HG03432 (cell line): ENCODE data around the gene DDX54.

Experiments
- ATAC-seq: cut with Tn5 transposase; IDR thresholded peaks from one replicate; pipeline ENCODE4 v1.9.1; 2021; ENCODE audit warnings: mild to moderate bottlenecking, moderate library complexity; ENCODE audit not compliant: unreplicated experiment

The DDX54 gene

DNA sequence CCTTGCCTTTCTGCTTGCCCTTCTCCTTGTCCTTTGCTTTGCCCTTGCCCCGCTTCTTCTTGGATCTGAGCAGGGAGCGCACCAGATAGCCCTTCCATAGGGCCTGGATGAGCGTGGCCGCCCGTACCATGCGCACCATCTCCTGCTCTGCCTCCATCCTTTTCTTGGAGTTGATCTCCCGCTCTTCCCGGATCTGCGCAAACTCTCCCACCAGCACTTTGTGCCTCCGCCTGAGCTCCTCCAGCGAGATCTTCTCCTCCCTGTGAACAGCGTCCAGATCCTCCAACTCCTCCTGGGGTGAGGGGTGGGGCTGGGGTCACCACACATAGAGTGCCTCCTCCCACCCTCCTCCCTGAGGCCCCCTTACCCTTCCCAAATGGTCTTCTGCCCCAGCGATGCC, 10.3 kb upstream of the DDX54 start:
- ATAC-seq: no peak

- ATAC-seq: no peak
These were observed 9.7 kb upstream of the DDX54 start for GRCh38 chr12:113194971-113195391.

GRCh38 chr12:113191227-113191626, 5.9 kb upstream of the DDX54 start:
- ATAC-seq: no peak

GRCh38 chr12:113190761-113191160, 5.5 kb upstream of the DDX54 start:
- no peak for ATAC-seq

DNA sequence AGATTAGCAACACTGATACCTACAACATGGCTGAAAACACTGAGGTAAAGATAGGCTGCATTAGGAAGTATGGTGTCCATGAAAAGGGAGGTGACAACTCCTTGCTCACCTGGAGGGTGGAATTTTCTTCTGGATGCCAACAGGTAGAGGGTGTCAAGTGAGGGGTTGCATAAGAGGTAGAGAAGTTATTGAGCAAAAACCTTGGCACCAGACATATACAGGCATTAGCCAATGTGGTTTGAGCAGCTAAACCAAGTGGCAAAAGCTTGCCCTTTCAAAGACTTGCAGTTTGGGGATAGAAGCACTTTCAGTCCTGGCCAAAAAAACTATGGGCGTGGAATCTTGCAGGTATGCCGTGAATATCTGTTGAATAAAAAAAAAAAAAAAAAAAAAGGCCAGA, 4.1 kb upstream of the DDX54 start:
- no peak for ATAC-seq

DNA sequence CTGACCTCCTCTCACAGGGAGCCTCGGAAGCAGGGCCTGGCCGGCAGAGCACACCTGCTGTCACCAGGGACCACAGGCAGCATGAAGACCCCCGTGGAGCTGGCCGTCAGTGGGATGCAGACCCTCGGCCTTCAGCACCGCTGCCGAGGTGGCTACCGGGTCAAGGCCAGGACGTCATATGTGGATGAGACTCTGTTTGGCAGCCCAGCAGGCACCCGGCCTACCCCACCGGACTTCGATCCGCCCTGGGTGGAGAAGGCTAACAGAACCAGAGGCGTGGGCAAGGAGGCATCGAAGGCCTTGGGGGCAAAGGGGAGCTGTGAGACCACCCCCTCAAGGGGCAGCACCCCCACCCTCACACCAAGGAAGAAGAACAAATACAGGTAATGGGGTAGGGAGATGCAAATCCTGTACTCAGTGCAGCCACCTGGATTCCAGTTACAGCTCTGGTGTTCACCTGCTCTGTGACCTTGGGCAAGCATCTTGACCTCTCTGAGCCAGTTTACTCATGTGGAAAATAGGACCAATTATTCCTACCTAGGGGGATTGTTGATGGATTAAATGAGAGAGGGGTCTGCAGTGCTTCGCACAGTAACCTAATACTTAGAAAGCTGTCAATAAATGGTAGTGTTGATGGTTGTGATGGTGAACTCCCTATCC, 1.5 kb upstream of the DDX54 start:
- no peak for ATAC-seq

- no peak for ATAC-seq
These were observed 721 bp upstream of the DDX54 start for GRCh38 chr12:113186033-113186365.

- peak; percentile 86 for ATAC-seq
These were observed 438 bp downstream of the DDX54 start for GRCh38 chr12:113184900-113185179.

DNA sequence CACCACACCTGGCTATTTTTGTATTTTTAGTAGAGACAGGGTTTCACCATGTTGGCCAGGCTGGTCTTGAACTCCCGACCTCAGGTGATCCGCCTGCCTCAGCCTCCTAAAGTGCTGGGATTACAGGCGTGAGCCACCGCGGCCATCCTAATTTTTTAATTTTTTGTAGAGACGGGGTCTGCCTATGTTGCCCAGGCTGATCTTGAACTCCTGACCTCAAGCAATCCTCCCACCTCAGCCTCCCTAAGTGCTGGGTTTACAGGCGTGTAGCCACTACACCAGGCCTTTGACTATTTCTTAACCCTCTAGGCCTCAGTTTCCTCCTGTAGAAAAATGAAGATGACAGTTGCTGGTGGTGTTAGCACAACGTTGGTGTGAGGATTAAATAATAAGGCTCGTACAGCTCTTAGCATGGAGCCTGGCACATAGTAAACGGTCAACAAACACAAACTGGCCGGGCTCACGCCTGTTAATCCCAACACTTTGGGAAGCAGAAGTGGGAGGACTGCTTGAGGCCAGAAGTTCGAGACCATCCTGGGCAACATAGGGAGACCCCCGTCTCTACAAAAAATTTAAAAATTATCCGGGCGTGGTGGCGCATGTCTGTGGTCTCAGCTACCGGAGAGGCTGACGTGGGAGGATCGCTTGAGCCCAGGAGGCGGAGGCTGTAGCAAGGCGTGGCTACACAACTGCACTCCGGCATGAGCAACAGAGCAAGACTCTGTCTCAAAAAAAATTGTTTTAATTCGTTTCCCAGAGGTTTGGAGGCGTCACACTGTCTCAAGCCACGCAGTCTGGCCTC, 979 bp downstream of the DDX54 start:
- ATAC-seq: peak; percentile 49

DNA sequence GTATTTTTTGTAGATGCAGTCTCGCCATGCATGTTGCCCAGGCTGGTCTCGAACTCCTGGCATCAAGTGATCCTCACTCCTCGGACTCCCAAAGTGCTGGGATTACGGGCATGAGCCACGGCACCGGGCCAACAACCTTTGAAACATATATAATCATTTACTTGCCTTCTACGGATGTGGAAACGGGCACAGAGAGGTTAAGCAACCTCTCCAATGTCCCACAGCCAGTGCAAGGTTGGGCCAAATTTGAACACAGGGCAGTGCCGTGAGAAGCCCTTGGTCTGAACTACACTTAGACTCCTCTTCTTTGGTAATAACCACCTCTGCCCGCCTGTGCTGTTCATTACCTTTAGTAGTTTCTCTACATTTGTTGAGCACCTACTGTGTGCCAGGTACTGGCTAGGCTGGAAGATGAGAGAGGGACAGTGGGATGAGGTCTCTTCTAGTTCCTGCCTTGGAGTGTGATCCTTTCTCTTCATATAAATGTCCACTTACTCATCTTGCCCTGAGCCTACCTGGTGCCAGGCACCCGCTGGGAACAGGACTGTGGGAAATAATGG, 2.2 kb downstream of the DDX54 start:
- no peak for ATAC-seq

DNA sequence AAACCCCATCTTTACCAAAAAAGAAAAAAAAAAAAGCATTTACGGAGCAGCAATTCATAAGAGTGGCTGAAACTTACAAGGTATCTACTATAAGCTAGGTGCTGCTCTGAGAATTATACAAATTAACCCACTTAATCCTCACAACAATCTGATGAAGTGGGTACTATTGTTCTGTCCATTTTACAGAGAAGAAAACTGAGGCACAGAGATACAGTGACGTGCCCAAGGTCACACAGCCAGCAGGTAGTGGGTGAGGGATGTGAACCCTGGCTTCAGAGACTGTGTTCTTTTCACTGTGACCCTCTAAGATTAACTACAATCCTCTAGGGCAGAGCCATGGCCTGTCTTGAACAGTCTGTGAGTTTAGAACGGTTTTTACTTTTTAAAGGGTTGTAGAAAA, 3.3 kb downstream of the DDX54 start:
- no peak for ATAC-seq

DNA sequence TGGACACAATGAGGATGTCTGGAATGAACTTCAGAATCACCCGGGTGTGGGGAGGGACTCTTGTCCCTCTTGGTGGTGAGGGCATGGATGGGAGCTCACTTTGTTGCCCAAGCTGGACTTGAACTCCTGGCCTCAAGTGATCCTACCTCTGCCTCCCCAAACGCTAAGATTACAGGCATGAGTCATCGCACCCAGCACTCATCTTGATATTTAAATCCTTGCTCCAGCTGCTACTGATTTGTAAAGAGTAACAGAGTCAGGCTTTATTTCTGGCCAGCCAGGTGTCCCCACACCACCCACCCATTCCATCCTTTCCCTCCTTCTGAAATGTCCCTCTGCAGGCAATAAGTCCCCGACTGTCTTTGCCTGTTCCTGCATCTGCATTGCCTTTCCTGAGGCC, 4.9 kb downstream of the DDX54 start:
- ATAC-seq: no peak

- ATAC-seq: no peak
These were observed 6.3 kb downstream of the DDX54 start for GRCh38 chr12:113179023-113179422.

GRCh38 chr12:113174461-113175384, 10.6 kb downstream of the DDX54 start:
- no peak for ATAC-seq

DNA sequence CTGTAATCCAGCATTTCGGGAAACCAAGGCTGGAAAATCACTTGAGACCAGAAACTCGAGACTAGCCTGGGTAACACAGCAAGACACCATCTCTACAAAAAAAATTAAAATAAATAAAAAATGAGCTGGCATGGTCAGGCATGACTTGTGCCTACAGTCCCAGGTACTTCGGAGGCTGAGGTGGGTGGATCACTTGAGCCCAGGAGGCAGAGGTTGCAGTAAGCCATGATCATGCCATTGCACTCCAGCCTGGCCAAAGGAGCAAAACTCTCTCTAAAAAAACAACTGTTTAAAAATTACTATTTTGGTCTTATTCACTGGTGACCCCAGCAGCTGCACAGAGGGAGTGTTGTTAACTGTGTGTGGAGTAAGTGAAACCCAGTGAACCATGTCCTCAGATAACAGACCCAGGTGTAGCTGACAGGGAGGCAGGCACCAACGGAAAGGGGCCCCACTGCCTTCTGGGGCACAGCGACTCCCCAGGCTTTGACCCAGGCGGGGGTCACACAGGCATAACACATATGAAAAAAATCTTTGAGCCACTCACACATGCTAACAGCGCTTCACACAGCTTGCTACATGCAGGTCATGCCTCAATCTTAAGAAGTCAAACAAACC, 12.1 kb downstream of the DDX54 start:
- ATAC-seq: peak; percentile 63

DNA sequence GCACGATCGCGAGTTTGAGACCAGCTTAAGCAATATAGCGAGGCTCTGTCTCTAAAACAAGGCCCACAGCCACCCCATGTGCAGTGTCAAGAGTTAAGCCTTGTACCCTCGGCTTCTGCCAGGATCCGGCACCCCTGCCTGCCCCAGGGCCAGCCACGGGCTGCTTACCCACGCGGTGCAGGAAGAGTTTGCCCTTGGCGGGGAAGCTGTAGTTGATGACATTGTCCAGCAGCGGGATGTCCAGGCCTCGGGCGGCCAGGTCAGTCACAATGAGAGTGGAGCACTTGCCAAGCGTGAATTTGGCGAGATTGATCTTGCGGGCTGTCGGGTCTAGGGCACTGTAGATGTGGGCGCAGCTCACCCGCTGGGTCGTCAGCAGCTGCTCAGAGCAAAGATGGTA, 13.1 kb downstream of the DDX54 start:
- no peak for ATAC-seq

DNA sequence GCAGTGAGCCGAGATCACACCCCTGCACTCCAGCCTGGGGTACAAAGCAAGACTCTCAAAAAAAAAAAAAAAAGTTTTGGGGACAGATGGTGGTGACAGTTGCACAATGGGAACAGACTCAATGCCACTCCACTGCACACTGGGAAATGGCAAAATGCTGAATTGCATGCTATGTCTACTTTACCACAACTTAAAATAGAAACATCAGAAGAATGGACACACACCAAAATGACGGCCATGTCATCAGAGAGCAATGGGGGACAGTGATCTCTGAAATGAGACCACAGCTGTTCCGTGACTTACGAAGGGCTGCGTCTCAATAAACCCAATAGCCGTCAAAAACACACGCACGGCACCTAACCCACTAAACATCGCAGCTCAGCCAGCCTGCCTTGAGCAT, 13.7 kb downstream of the DDX54 start:
- ATAC-seq: no peak

- no peak for ATAC-seq
These were observed 14.4 kb downstream of the DDX54 start for GRCh38 chr12:113170926-113171325.

DNA sequence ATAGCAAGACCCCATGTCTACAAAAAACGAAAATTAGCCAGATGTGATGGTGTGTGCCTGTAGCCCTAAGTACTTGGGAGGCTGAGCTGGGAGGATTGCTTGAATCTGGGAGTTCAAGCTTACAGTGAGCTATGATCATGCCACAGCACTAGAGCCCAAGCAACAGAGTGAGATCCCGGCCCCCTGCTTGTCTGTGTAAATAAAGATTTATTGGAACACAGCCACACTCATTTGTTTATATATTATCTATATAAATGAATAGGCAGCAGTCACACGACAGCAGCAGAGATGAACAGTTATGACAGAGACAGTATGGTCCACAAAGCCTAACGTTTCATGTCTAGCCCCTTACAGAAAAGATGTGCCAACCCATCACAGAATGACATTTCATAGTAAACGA, 14.8 kb downstream of the DDX54 start:
- ATAC-seq: no peak

DNA sequence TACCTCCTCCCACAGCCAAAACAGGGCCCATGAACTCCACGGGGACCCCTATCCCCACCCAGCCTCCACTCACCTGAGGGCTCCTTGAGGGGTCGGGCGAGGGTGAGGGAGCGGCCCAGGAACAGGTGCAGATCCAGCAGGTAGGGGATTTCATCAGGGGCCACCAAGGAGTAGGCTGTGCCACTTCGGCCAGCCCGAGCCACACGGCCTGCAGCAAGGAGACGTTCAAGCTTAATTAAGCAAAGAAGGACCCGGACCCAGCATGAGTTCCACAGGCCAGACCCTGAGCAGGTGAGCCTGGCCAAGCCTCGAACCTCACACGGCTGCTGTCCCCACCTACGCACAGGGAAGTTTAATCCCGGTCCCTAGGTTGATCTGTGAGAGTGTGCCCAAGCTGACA, 15.6 kb downstream of the DDX54 start:
- no peak for ATAC-seq

GRCh38 chr12:113167868-113168267, 17.4 kb downstream of the DDX54 start:
- ATAC-seq: no peak
